Psoas muscle (tissue), 8 donors: ENCODE data around the gene ALK. TPM values are rescaled to one million over a fixed set of nuclear protein-coding genes. Genes with fewer than 3 reads are reported as not detected.

ENCODE experiments used
- ATAC-seq, 4 donors: fragments of 200-7000 bp; cut with Tn5 transposase; one replicate each; pipeline ENCODE4 v1.9.1; 2020; ENCODE audit warnings: moderate library complexity in 3 of 4, mild to moderate bottlenecking in 2 of 4
- DNase-seq, 2 donors: peaks; one replicate each; pipeline ENCODE4 v3.0.0-alpha.2; 2020
- H3K27ac ChIP-seq: fragments of 200-600 bp; one replicate; pipeline ENCODE4 v1.8.0; 2022
- H3K27me3 ChIP-seq, 3 donors: fragments of 200-600 bp in 1 of 3; one replicate each; pipeline versions ENCODE4 v1.6.1 to v1.8.0; 2013 to 2022; ENCODE audit warnings: low read length in 2 of 3, mild to moderate bottlenecking in 2 of 3, moderate library complexity in 1 of 3; ENCODE audit not compliant: insufficient read depth in 3 of 3
- H3K36me3 ChIP-seq, 2 donors: fragments of 200-600 bp in 1 of 2; one replicate each; pipeline versions ENCODE4 v1.6.1 to v1.8.0; 2013 to 2022; ENCODE audit warnings: low read depth in 1 of 2, mild to moderate bottlenecking in 1 of 2, moderate library complexity in 1 of 2; ENCODE audit not compliant: insufficient read depth in 1 of 2
- H3K4me1 ChIP-seq: fragments of 200-600 bp; one replicate; pipeline ENCODE4 v1.8.0; 2022
- H3K4me3 ChIP-seq: fragments of 200-600 bp; one replicate; pipeline ENCODE4 v1.8.0; 2022; ENCODE audit warnings: mild to moderate bottlenecking
- H3K9me3 ChIP-seq: fragments of 200-600 bp; one replicate; pipeline ENCODE4 v1.8.0; 2022
- CTCF ChIP-seq: fragments of 200-600 bp; IDR thresholded peaks from one replicate; pipeline ENCODE4 v1.8.0; 2022; ENCODE audit warnings: antibody characterized with exemption
- WGBS, 3 donors: extraction: QIAGEN DNeasy Blood & Tissue Kit; methylation state at CpG; one replicate each; pipeline versions ENCODE4 v1.1.6 to v1.1.7; 2013; 5-methylcytosine and 5-hydroxymethylcytosine counted together
- intact Hi-C, 2 donors: fragments of 100-400 bp; cut with DNase I; formaldehyde crosslinking; loops; one replicate each; pipeline versions ENCODE4 v1.11.0 to v1.14.2; 2022
- polyA plus RNA-seq, 3 donors: library from polyadenylated mRNA; stranded (reverse); fragments of 200-250 nt; gene quantifications; one replicate each; pipeline ENCODE4 v1.2.3, GENCODE V29; 2013
- total RNA-seq, 4 donors: library from RNA; stranded (reverse); fragmentation: NEBNext Ultra II Directional in 2 of 4; extraction: Animal tissue kit (Norgen Biotek cat#: 25700) in 2 of 4; gene quantifications; one replicate each; pipeline versions ENCODE4 v1.2.1 to v1.2.4, GENCODE V29; 2021 to 2023
- donor health status: healthy with polysubstance abuse.
- donor health status: DM: no; HTN: no; CAD: no; lungs with moderate emphysema.
- donor health status: Bipolar disorder and iron deficiency.
- donor health status: healthy.
- donor health status: DM: yes; HTN: yes; CAD: no.
- donor health status: DM: no; HTN: no; CAD: no.
- donor health status: DM: no; HTN: no; CAD: no.
- donor health status: DM: yes; HTN: yes; CAD: no.

Gene ALK
- total and polyA plus RNA-seq, 7 donors, result 0.03 to 0.32 (median 0.08) TPM; not detected in 2

- no peak overlapping the region for H3K27ac ChIP-seq
- 46 to 84% (median 67%) methylated on average over 1 of the region's 1 CpG for WGBS, 3 donors
- TF ChIP-seq CTCF, result no peak
- H3K36me3 ChIP-seq, result no peaks in the 10 kb centered on the region
- no peaks in the 10 kb centered on the region for H3K9me3 ChIP-seq
- intact Hi-C loops, result no loop called here
- no peak overlapping the region for H3K4me3 ChIP-seq
- no peaks in the 10 kb centered on the region for H3K4me1 ChIP-seq
- H3K27me3 ChIP-seq, result no peaks in the 10 kb centered on the region
- no peak for DNase-seq
- ATAC-seq, result no peak
Measured at GRCh38 chr2:29616569-29616968, 304.8 kb downstream of the ALK start.

- no peak overlapping the region for H3K4me3 ChIP-seq
- no peak for TF ChIP-seq CTCF
- H3K9me3 ChIP-seq, result no peaks in the 10 kb centered on the region
- H3K27ac ChIP-seq, result no peak overlapping the region
- DNase-seq (no peak), ATAC-seq (no peak)
- intact Hi-C loops, result no loop called here
- no peaks in the 10 kb centered on the region for H3K27me3 ChIP-seq
- H3K36me3 ChIP-seq, result no peaks in the 10 kb centered on the region
- WGBS, 3 donors, result 80 to 93% (median 84%) methylated on average over 6 of the region's 6 CpGs
- H3K4me1 ChIP-seq, result no peaks in the 10 kb centered on the region
Measured at GRCh38 chr2:29615841-29616240, 305.5 kb downstream of the ALK start.

GRCh38 chr2:29615183-29615582 is 306.2 kb downstream of the ALK start:
- no peak for DNase-seq
- Histone ChIP-seq H3K9me3 (no peaks in the 10 kb centered on the region), H3K27ac (no peak overlapping the region), H3K36me3 (no peaks in the 10 kb centered on the region), H3K4me1 (no peaks in the 10 kb centered on the region), H3K4me3 (no peak overlapping the region), H3K27me3 (no peaks in the 10 kb centered on the region)
- no peak for ATAC-seq
- intact Hi-C loops, result no loop called here
- WGBS, 3 donors, result 92 to 97% (median 96%) methylated on average over 5 of the region's 5 CpGs
- TF ChIP-seq CTCF, result no peak

GRCh38 chr2:29614295-29614830 is 307.0 kb downstream of the ALK start:
- H3K4me1 ChIP-seq, result no peaks in the 10 kb centered on the region
- H3K4me3 ChIP-seq, result no peak overlapping the region
- WGBS, 3 donors, result 83 to 85% (median 84%) methylated on average over 6 of the region's 6 CpGs
- no peak for ATAC-seq
- TF ChIP-seq CTCF, result no peak
- no peaks in the 10 kb centered on the region for H3K36me3 ChIP-seq
- DNase-seq, result no peak
- H3K9me3 ChIP-seq, result no peaks in the 10 kb centered on the region
- no peaks in the 10 kb centered on the region for H3K27me3 ChIP-seq
- intact Hi-C loops, result no loop called here
- no peak overlapping the region for H3K27ac ChIP-seq

- Histone ChIP-seq H3K9me3 (no peaks in the 10 kb centered on the region), H3K27me3 (no peaks in the 10 kb centered on the region), H3K27ac (no peak overlapping the region), H3K4me1 (no peaks in the 10 kb centered on the region), H3K36me3 (no peaks in the 10 kb centered on the region), H3K4me3 (no peak overlapping the region)
- ATAC-seq (no peak), DNase-seq (no peak)
- intact Hi-C loops, result no loop called here
- 77 to 81% (median 80%) methylated on average over 8 of the region's 8 CpGs for WGBS, 3 donors
- no peak for TF ChIP-seq CTCF
Measured at GRCh38 chr2:29613792-29614266, 307.6 kb downstream of the ALK start.
